Omental fat pad (tissue), 4 donors: ENCODE data around the gene SEC61A1. TPM values are rescaled to one million over a fixed set of nuclear protein-coding genes. Genes with fewer than 3 reads are reported as not detected.

Experiments used
- ATAC-seq: fragments of 150-250 bp; one replicate; pipeline ENCODE4 v1.9.1; 2016; ENCODE audit warnings: mild to moderate bottlenecking, moderate library complexity; ENCODE audit not compliant: low FRiP score
- DNase-seq: peaks from one replicate; pipeline ENCODE4 v3.0.0-alpha.2; 2019; ENCODE audit warnings: low spot score
- CTCF ChIP-seq, 3 donors: fragments of 450-650 bp; IDR thresholded peaks; one replicate each; pipeline ENCODE4 v1.5.1; 2016 to 2017; ENCODE audit warnings: antibody characterized with exemption in 3 of 3, mild to moderate bottlenecking in 3 of 3, moderate library complexity in 2 of 3
- total RNA-seq, 4 donors: library from RNA; depleted of rRNA; stranded (reverse); fragments of >200 nt; gene quantifications; one replicate each; pipeline ENCODE4 v1.1.0, GENCODE V29; 2016

Gene SEC61A1
- total RNA-seq, 4 donors from 2014 or later = 125 to 208 (median 203) TPM

- ATAC-seq = no peak
- TF ChIP-seq CTCF (IDR thresholded peaks at IDR 0.05) = no peak
These were observed 25.0 kb downstream of the SEC61A1 start for GRCh38 chr3:128077202-128077624.

GRCh38 chr3:128077665-128078064, 25.4 kb downstream of the SEC61A1 start:
- DNase-seq (no peak), ATAC-seq (no peak)
- no peak for TF ChIP-seq CTCF (IDR thresholded peaks at IDR 0.05)

More at GRCh38 chr3:128077202-128077624, 25.0 kb downstream of the SEC61A1 start:
- DNase-seq = no peak

GRCh38 chr3:128078322-128078721, 26.1 kb downstream of the SEC61A1 start:
- ATAC-seq (no peak), DNase-seq (no peak)
- TF ChIP-seq CTCF (IDR thresholded peaks at IDR 0.05) = no peak

GRCh38 chr3:128078875-128079274, 26.6 kb downstream of the SEC61A1 start:
- no peak for TF ChIP-seq CTCF (IDR thresholded peaks at IDR 0.05)
- ATAC-seq = no peak
- DNase-seq = no peak

- no peak for TF ChIP-seq CTCF (IDR thresholded peaks at IDR 0.05)
- DNase-seq (no peak), ATAC-seq (no peak)
These were observed 27.6 kb downstream of the SEC61A1 start for GRCh38 chr3:128079823-128080222.

- no peak for TF ChIP-seq CTCF (IDR thresholded peaks at IDR 0.05)
- DNase-seq (no peak), ATAC-seq (no peak)
These were observed 28.3 kb downstream of the SEC61A1 start for GRCh38 chr3:128080323-128081080.

GRCh38 chr3:128081226-128081625, 29.0 kb downstream of the SEC61A1 start:
- ATAC-seq (no peak), DNase-seq (no peak)
- no peak for TF ChIP-seq CTCF (IDR thresholded peaks at IDR 0.05)
